NCI-H510A treated with DMSO at 0.1 percent for 48 hours (cell line): ENCODE measurements around the gene SEMA3D.
"Not testable (repeated sequence)": the region's sequence is repeated elsewhere in the genome, so short reads cannot be mapped to it uniquely, and the experiment has no call there.

Source experiments
- DNase-seq: peaks from one replicate; lab custom pipeline; 2025; lab: John Stamatoyannopoulos, UW

The SEMA3D gene

GRCh38 chr7:84992954-84993353, 193.9 kb downstream of the SEMA3D start:
- DNase-seq, result not testable (repeated sequence)

GRCh38 chr7:84985073-84985784, 201.6 kb downstream of the SEMA3D start:
- no peak for DNase-seq

- DNase-seq, result no peak
Measured at GRCh38 chr7:84982199-84982598, 204.7 kb downstream of the SEMA3D start.

- DNase-seq, result no peak
Measured at GRCh38 chr7:84981055-84981976, 205.5 kb downstream of the SEMA3D start.

GRCh38 chr7:84975586-84976185, 211.2 kb downstream of the SEMA3D start:
- no peak for DNase-seq

- no peak for DNase-seq
Measured at GRCh38 chr7:84971360-84971759, 215.5 kb downstream of the SEMA3D start.

- no peak for DNase-seq
Measured at GRCh38 chr7:84970670-84971069, 216.2 kb downstream of the SEMA3D start.

GRCh38 chr7:84953234-84953633, 233.6 kb downstream of the SEMA3D start:
- no peak for DNase-seq

GRCh38 chr7:84950836-84951235, 236.0 kb downstream of the SEMA3D start:
- no peak for DNase-seq

GRCh38 chr7:84949501-84949900, 237.4 kb downstream of the SEMA3D start:
- no peak for DNase-seq

- no peak for DNase-seq
Measured at GRCh38 chr7:84949067-84949466, 237.8 kb downstream of the SEMA3D start.

- no peak for DNase-seq
Measured at GRCh38 chr7:84948634-84949033, 238.2 kb downstream of the SEMA3D start.

GRCh38 chr7:84946549-84946948, 240.3 kb downstream of the SEMA3D start:
- DNase-seq, result no peak
